Heart left ventricle (tissue), 13 donors: ENCODE results near the gene GALNT2.

ENCODE experiments used
- CTCF ChIP-seq, 12 donors: fragments of 200-600 bp; sonication (generic) in 4 of 12; IDR thresholded peaks; one replicate each; pipeline versions ENCODE4 v1.5.0 to v1.8.0; 2018 to 2022; ENCODE audit warnings: antibody characterized with exemption in 12 of 12, mild to moderate bottlenecking in 5 of 12
- POLR2A ChIP-seq, 2 donors: fragments of 450-650 bp; IDR thresholded peaks; one replicate each; pipeline ENCODE4 v1.6.1; 2017; ENCODE audit warnings: antibody characterized with exemption in 2 of 2, mild to moderate bottlenecking in 2 of 2, moderate library complexity in 2 of 2
- donor health status: ischemic (EF 13 %, LVEDD 7.1; RV severe dilation, severe dysfunction).
- donor health status: DM: no; HTN: yes; CAD: no.
- donor health status: DM: no; HTN: no; CAD: no.
- donor health status: ischemic (EF 25% LVEDD 6.9; RV normal size, moderate dysfunction).
- donor health status: ischemic (EF 25% LVEDD 5.7; RV mildly dilated, moderate dysfunction).
- donor health status: ischemic (EF 35%, LVEDD 5.7; RV mildly dilated, moderate dysfunction).
- donor health status: nonischemic (EF 11% LVEDD 7.7; RV severe dilation, severe dysfunction).
- donor health status: DM: yes; HTN: yes; CAD: no.
- donor health status: PGD.
- donor health status: ischemic (EF 29% LVEDD 5.4; RV normal size, mild dysfunction).
- donor health status: nonischemic (EF 23%, LVEDD 6.1; RV moderate dilation, normal function).

- no peak for TF ChIP-seq CTCF (IDR thresholded peaks at IDR 0.05)
- no peak for TF ChIP-seq POLR2A (IDR thresholded peaks at IDR 0.05)
Observed at GRCh38 chr1:230068952-230069684, 2.1 kb downstream of the GALNT2 start.
